ENCODE results near the gene VPS36. TPM values are rescaled to one million over a fixed set of nuclear protein-coding genes. Genes with fewer than 3 reads are reported as not detected.

Gene VPS36
- total RNA-seq, 2 experiments from 2014 or later, result 42.5 to 46.7 TPM

GRCh38 chr13:52454459-52454819 lies 4.0 kb upstream of the VPS36 start:
- peaks cover 2% of the 10 kb centered on the region for H3K27me3 Mint-ChIP-seq
- no peaks in the 10 kb centered on the region for H3K9me3 Mint-ChIP-seq (ENCODE audit: low read depth)
- no peak for ATAC-seq
- peak; percentile 53 for DNase-seq
- peak overlapping the region; percentile 95 for H3K27ac Mint-ChIP-seq
- H3K36me3 Mint-ChIP-seq, result peaks cover 25% of the 10 kb centered on the region
- H3K4me1 Mint-ChIP-seq, result peaks cover 53% of the 10 kb centered on the region
- peak overlapping the region; percentile 87 for H3K4me3 Mint-ChIP-seq
- CTCF ChIA-PET, result no interaction called here

DNA sequence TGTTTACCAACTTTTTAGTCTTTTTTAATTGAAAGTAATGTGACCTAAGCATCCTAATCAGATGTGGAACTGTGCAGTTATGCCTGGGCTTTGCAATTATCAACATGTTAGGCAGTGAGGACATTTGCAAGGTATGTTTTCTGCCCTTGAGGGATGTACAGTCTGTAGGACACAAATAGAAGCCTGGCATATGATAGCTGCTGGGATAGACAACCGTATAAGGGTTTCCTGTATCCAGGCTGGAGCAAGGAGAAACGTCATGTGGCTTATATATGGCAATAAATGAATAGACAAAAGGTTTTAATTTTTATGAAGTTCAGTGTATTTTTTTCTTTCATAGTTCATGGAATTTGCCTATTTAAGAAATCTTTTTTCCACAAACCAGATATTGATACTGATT lies 2.0 kb upstream of the VPS36 start:
- no peak for DNase-seq
- peaks cover 21% of the 10 kb centered on the region for H3K36me3 Mint-ChIP-seq
- no peak overlapping the region for H3K4me3 Mint-ChIP-seq
- peaks cover 2% of the 10 kb centered on the region for H3K27me3 Mint-ChIP-seq
- no peak overlapping the region for H3K27ac Mint-ChIP-seq
- no peak for ATAC-seq
- H3K4me1 Mint-ChIP-seq, result peaks cover 52% of the 10 kb centered on the region
- CTCF ChIA-PET, result interaction anchor here (0.6 kb wide), 1 partner anchor 1721 kb away, joined by 3 read pairs; no protein-coding TSS in a partner anchor
- no peaks in the 10 kb centered on the region for H3K9me3 Mint-ChIP-seq (ENCODE audit: low read depth)

- peak overlapping the region; percentile 47 for H3K27ac Mint-ChIP-seq
- H3K9me3 Mint-ChIP-seq (ENCODE audit: low read depth), result no peaks in the 10 kb centered on the region
- H3K36me3 Mint-ChIP-seq, result peaks cover 12% of the 10 kb centered on the region
- ATAC-seq, result no peak
- H3K27me3 Mint-ChIP-seq, result peaks cover 2% of the 10 kb centered on the region
- H3K4me1 Mint-ChIP-seq, result peaks cover 44% of the 10 kb centered on the region
- no peak for DNase-seq
- CTCF ChIA-PET, result interaction anchor here (0.6 to 2.9 kb wide), 28 partner anchors 8 to 637 kb away, joined by 3 to 24 read pairs (median 7); partner anchors contain the start of genes ALG11, NEK5 and SUGT1
- peak overlapping the region; percentile 87 for H3K4me3 Mint-ChIP-seq
These were observed 836 bp upstream of the VPS36 start for GRCh38 chr13:52451135-52451804.

- peaks cover 2% of the 10 kb centered on the region for H3K27me3 Mint-ChIP-seq
- peaks cover 41% of the 10 kb centered on the region for H3K4me1 Mint-ChIP-seq
- peak overlapping the region; percentile 47 for H3K27ac Mint-ChIP-seq
- CTCF ChIA-PET, result interaction anchor here (0.6 to 2.9 kb wide), 29 partner anchors 9 to 637 kb away, joined by 3 to 24 read pairs (median 7); partner anchors contain the start of genes ALG11, NEK5 and SUGT1
- peak overlapping the region; percentile 87 for H3K4me3 Mint-ChIP-seq
- H3K36me3 Mint-ChIP-seq, result peaks cover 12% of the 10 kb centered on the region
- no peak for ATAC-seq
- no peak for DNase-seq
- H3K9me3 Mint-ChIP-seq (ENCODE audit: low read depth), result no peaks in the 10 kb centered on the region
These were observed 321 bp upstream of the VPS36 start for GRCh38 chr13:52450793-52451116.

DNA sequence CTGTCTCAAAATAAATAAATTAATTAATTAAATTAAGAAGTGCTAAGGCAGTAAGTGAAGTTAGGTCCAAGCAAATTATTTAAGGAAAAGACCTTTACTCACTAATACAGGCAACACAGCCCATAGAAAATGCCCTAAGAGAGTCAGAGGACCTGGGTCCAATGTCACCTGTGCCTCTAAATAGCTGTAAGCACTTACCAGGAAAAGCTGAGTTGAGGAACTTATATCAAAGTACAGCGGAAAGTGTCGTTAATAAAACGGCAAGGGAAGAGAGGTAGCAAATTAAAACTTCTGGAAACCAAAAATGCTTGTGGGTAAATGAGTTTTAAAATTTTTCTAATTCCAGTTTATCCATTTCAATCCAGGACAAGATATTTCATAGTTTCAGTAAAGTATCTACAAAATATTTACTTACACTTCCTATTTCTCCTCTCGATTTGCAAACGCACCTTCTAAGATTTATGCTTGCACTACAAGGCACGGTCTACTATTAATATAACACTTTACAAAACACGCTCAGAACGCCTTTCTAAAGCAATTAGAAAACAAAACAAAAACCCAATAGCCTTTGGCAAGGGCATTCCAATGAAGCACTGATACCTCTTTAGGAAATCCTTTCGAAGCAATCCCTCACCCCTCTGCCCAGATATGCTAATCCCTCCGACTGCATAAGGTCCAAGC lies 963 bp downstream of the VPS36 start:
- H3K27ac Mint-ChIP-seq, result peak overlapping the region; percentile 93
- DNase-seq, result no peak
- H3K36me3 Mint-ChIP-seq, result peaks cover 10% of the 10 kb centered on the region
- peaks cover 37% of the 10 kb centered on the region for H3K4me1 Mint-ChIP-seq
- CTCF ChIA-PET, result interaction anchor here (0.9 to 2.9 kb wide), 14 partner anchors 9 to 635 kb away, joined by 3 to 24 read pairs (median 11); partner anchors contain the start of genes ALG11 and SUGT1
- peak overlapping the region; percentile 87 for H3K4me3 Mint-ChIP-seq
- H3K27me3 Mint-ChIP-seq, result no peaks in the 10 kb centered on the region
- no peaks in the 10 kb centered on the region for H3K9me3 Mint-ChIP-seq (ENCODE audit: low read depth)
- no peak for ATAC-seq

- DNase-seq (no peak), ATAC-seq (no peak)
- CTCF ChIA-PET, result interaction anchor here (0.9 to 1.4 kb wide), 2 partner anchors 104 to 254 kb away, joined by 3 to 5 read pairs; no protein-coding TSS in a partner anchor
- Mint-ChIP-seq H3K27me3 (no peaks in the 10 kb centered on the region), H3K36me3 (peaks cover 9% of the 10 kb centered on the region), H3K4me1 (peaks cover 23% of the 10 kb centered on the region), H3K4me3 (no peak overlapping the region), H3K9me3 (ENCODE audit: low read depth) (no peaks in the 10 kb centered on the region), H3K27ac (no peak overlapping the region)
These were observed 2.5 kb downstream of the VPS36 start for GRCh38 chr13:52447815-52448552.

DNA sequence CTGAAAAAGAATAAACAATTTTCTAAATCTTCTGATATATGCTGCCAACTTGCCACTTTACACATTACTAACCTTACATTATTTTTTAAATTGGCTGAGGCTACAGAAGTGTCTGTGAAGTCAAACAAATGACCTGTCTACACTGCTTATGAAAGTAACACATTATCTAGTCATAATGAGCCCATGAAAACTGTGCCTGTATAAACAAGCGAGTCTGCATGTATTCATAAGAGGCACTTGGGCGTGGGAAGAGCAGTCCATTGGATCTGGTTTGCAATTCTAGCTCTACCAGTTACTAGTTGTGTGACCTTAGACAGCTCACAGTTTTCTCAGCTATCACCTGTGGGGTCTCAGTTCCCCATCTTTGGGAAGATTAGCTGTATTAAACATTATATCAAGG lies 3.1 kb downstream of the VPS36 start:
- no peak for DNase-seq
- Mint-ChIP-seq H3K9me3 (ENCODE audit: low read depth) (no peaks in the 10 kb centered on the region), H3K27me3 (no peaks in the 10 kb centered on the region), H3K36me3 (peaks cover 10% of the 10 kb centered on the region), H3K4me1 (peaks cover 22% of the 10 kb centered on the region), H3K27ac (no peak overlapping the region), H3K4me3 (no peak overlapping the region)
- CTCF ChIA-PET, result interaction anchor here (1.4 kb wide), 1 partner anchor 103 kb away, joined by 5 read pairs; no protein-coding TSS in a partner anchor
- no peak for ATAC-seq

DNA sequence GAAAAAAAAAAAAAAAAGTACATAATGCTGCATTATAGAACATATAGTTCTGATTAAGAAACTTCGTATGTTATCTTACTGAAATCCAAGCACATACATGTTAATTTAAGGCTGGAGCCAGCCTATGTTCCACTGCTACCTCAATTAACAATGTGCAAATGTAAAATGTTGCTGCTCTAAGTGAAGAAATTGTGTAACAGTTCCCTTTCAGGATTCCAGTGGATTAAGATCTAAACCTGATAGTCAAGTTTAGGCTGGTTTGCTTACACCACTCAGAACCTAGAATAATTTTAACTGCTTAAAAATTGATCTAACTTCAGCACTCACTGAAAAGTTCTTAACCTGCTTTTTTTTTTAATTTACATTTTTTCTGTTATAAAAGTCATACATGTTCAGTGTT lies 4.2 kb downstream of the VPS36 start:
- H3K9me3 Mint-ChIP-seq (ENCODE audit: low read depth), result no peaks in the 10 kb centered on the region
- no peak for ATAC-seq
- CTCF ChIA-PET, result no interaction called here
- no peak overlapping the region for H3K4me3 Mint-ChIP-seq
- no peak overlapping the region for H3K27ac Mint-ChIP-seq
- no peak for DNase-seq
- H3K4me1 Mint-ChIP-seq, result peaks cover 20% of the 10 kb centered on the region
- no peaks in the 10 kb centered on the region for H3K27me3 Mint-ChIP-seq
- H3K36me3 Mint-ChIP-seq, result peaks cover 14% of the 10 kb centered on the region

- no peaks in the 10 kb centered on the region for H3K9me3 Mint-ChIP-seq (ENCODE audit: low read depth)
These were observed 18.0 kb downstream of the VPS36 start for GRCh38 chr13:52432456-52432855.

GRCh38 chr13:52428295-52428694 lies 22.1 kb downstream of the VPS36 start:
- no peak overlapping the region for H3K27ac Mint-ChIP-seq
- H3K36me3 Mint-ChIP-seq, result peaks cover 29% of the 10 kb centered on the region

More at GRCh38 chr13:52432456-52432855, 18.0 kb downstream of the VPS36 start:
- H3K4me1 Mint-ChIP-seq, result peaks cover 3% of the 10 kb centered on the region
- DNase-seq (no peak), ATAC-seq (no peak)
- no peak overlapping the region for H3K27ac Mint-ChIP-seq
- CTCF ChIA-PET, result no interaction called here
- peaks cover 35% of the 10 kb centered on the region for H3K36me3 Mint-ChIP-seq
- no peak overlapping the region for H3K4me3 Mint-ChIP-seq
- no peaks in the 10 kb centered on the region for H3K27me3 Mint-ChIP-seq

DNA sequence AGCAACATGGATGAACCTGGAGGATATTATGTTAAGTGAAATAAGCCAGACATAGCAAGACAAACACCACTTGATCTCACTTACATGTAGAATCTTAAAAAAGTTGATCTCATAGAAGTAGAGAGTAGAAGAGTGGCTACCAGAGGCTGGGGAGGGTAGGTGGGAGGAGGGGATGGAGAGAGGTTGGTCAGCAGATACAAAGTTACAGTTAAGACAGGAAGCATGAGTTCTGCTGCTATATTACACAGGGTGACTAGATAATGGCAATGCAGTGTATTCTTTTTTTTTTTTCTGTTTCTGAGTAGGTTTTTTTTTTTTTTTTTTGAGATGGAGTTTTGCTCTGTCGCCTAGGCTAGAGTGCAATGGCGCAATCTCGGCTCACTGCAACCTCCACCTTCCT lies 29.2 kb downstream of the VPS36 start:
- DNase-seq (no peak), ATAC-seq (no peak)
- no peak overlapping the region for H3K4me3 Mint-ChIP-seq
- H3K9me3 Mint-ChIP-seq (ENCODE audit: low read depth), result no peaks in the 10 kb centered on the region
- no peaks in the 10 kb centered on the region for H3K27me3 Mint-ChIP-seq
- H3K27ac Mint-ChIP-seq, result no peak overlapping the region
- CTCF ChIA-PET, result interaction anchor here (2.5 kb wide), 1 partner anchor 29 kb away, joined by 8 read pairs; the partner anchor contains the start of gene VPS36
- H3K36me3 Mint-ChIP-seq, result peaks cover 32% of the 10 kb centered on the region
- peaks cover 2% of the 10 kb centered on the region for H3K4me1 Mint-ChIP-seq

More at GRCh38 chr13:52428295-52428694, 22.1 kb downstream of the VPS36 start:
- Mint-ChIP-seq H3K9me3 (ENCODE audit: low read depth) (no peaks in the 10 kb centered on the region), H3K4me3 (no peak overlapping the region), H3K4me1 (no peaks in the 10 kb centered on the region), H3K27me3 (no peaks in the 10 kb centered on the region)
- no peak for ATAC-seq
- CTCF ChIA-PET, result interaction anchor here (2.3 kb wide), 1 partner anchor 22 kb away, joined by 11 read pairs; the partner anchor contains the start of gene VPS36
- no peak for DNase-seq

GRCh38 chr13:52419080-52419479 lies 31.4 kb downstream of the VPS36 start:
- no peaks in the 10 kb centered on the region for H3K27me3 Mint-ChIP-seq
- no peak for ATAC-seq
- peaks cover 2% of the 10 kb centered on the region for H3K4me1 Mint-ChIP-seq
- DNase-seq, result no peak
- peaks cover 39% of the 10 kb centered on the region for H3K36me3 Mint-ChIP-seq
- CTCF ChIA-PET, result interaction anchor here (1.0 kb wide), 1 partner anchor 32 kb away, joined by 3 read pairs; the partner anchor contains the start of gene VPS36
- no peak overlapping the region for H3K27ac Mint-ChIP-seq
- no peak overlapping the region for H3K4me3 Mint-ChIP-seq
- no peaks in the 10 kb centered on the region for H3K9me3 Mint-ChIP-seq (ENCODE audit: low read depth)

DNA sequence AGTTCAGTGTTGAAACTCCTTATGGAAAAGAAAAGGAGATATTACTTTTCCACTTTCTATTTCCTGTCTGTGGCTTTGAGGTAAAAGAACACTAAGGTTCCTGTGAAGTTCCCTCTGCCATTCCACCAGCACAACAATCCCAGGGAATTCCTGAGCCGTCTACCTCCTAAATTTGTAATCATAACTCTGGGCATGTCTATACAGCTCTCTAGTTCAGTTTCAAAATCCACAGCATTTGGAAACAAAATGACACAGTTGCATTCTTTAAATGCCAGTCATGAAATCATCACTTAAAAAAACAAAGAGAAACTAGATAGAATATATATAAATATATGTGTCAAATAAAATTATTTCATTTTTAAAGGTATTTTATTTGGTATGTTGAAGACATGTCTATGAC lies 35.5 kb downstream of the VPS36 start:
- Mint-ChIP-seq H3K27ac (peak overlapping the region; percentile 12), H3K36me3 (peaks cover 36% of the 10 kb centered on the region), H3K27me3 (no peaks in the 10 kb centered on the region), H3K4me1 (peaks cover 2% of the 10 kb centered on the region), H3K9me3 (ENCODE audit: low read depth) (no peaks in the 10 kb centered on the region), H3K4me3 (no peak overlapping the region)
- ATAC-seq, result no peak
- no peak for DNase-seq
- CTCF ChIA-PET, result no interaction called here
